OCI-LY3 (cell line): ENCODE measurements around the gene FALEC.

Source experiments
- CTCF ChIP-seq: fragments of 200-600, 300-600 bp; sonication (generic); IDR thresholded peaks from 2 replicates; pipeline ENCODE4 v1.5.1; 2014; ENCODE audit warnings: antibody characterized with exemption, low read length, low read depth
- EZH2phosphoT487 ChIP-seq: fragments of 200-600 bp; shearing (Covaris generic); IDR thresholded peaks from 2 replicates; pipeline ENCODE4 v1.6.1; 2018; ENCODE audit warnings: antibody characterized with exemption, mixed run types, low read depth

- no peak for TF ChIP-seq EZH2phosphoT487
- TF ChIP-seq CTCF = peak; percentile 15
These were observed 22.5 kb downstream of the FALEC start for GRCh38 chr1:150537732-150538684.
